Measurements from ENCODE around the gene ELF3. TPM values are rescaled to one million over a fixed set of nuclear protein-coding genes. Genes with fewer than 3 reads are reported as not detected.
"Not testable (repeated sequence)": the region's sequence is repeated elsewhere in the genome, so short reads cannot be mapped to it uniquely, and the experiment has no call there.

Gene ELF3
- total RNA-seq, 4 donors from 2014 or later, result 1.0 to 67.7 (median 2.0) TPM

GRCh38 chr1:202016811-202017748 lies 6.7 kb downstream of the ELF3 start:
- intact Hi-C loops (cut with DNase I; ENCODE audit: low total_unique reads), result loop anchor here (5.0 kb wide), 1 partner anchor 105 kb away; the partner anchor contains the start of gene GPR37L1
- no peaks in the 10 kb centered on the region for H3K36me3 ChIP-seq
- H3K4me3 ChIP-seq, result no peak overlapping the region
- H3K9me3 ChIP-seq, result no peaks in the 10 kb centered on the region
- no peaks in the 10 kb centered on the region for H3K27me3 ChIP-seq
- TF ChIP-seq POLR2A (IDR thresholded peaks at IDR 0.05) (no peak), CTCF (IDR thresholded peaks at IDR 0.05) (no peak)
- H3K27ac ChIP-seq, result no peak overlapping the region
- no peak for DNase-seq
- no peaks in the 10 kb centered on the region for H3K4me1 ChIP-seq

- Histone ChIP-seq H3K9me3 (no peaks in the 10 kb centered on the region), H3K4me1 (no peaks in the 10 kb centered on the region), H3K27me3 (no peaks in the 10 kb centered on the region), H3K27ac (no peak overlapping the region), H3K36me3 (no peaks in the 10 kb centered on the region), H3K4me3 (no peak overlapping the region)
- TF ChIP-seq CTCF (IDR thresholded peaks at IDR 0.05), result no peak
- TF ChIP-seq POLR2A (IDR thresholded peaks at IDR 0.05), result no peak
- intact Hi-C loops (cut with DNase I; ENCODE audit: low total_unique reads), result loop anchor here (5.0 kb wide), 1 partner anchor 104 kb away; the partner anchor contains the start of gene GPR37L1
- DNase-seq, result no peak
Observed at GRCh38 chr1:202017749-202018467, 7.5 kb downstream of the ELF3 start.

- no peak for DNase-seq
- intact Hi-C loops (cut with DNase I; ENCODE audit: low total_unique reads), result loop anchor here (5.0 kb wide), 1 partner anchor 104 kb away; the partner anchor contains the start of gene GPR37L1
- Histone ChIP-seq H3K27ac (no peak overlapping the region), H3K4me3 (no peak overlapping the region), H3K36me3 (no peaks in the 10 kb centered on the region), H3K9me3 (no peaks in the 10 kb centered on the region), H3K4me1 (no peaks in the 10 kb centered on the region), H3K27me3 (no peaks in the 10 kb centered on the region)
- no peak for TF ChIP-seq POLR2A (IDR thresholded peaks at IDR 0.05)
- TF ChIP-seq CTCF (IDR thresholded peaks at IDR 0.05), result no peak
Observed at GRCh38 chr1:202018468-202019234, 8.3 kb downstream of the ELF3 start.

DNA sequence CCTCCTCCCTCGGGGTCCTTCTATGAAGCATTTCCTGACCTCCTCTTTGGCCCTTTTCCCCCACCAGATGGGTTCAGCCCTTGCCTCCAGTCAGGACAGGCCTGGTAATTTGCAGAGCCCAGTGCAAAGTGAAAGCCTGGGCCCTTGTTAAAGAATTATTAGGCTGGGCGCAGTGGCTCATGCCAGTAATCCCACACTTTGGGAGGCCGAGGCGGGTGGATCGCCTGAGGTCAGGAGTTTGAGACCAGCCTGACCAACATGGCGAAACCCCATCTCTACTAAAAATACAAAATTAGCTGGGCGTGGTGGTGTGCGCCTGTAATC lies 8.8 kb downstream of the ELF3 start:
- not testable (repeated sequence) for H3K4me1 ChIP-seq, H3K27me3 ChIP-seq, H3K27ac ChIP-seq, H3K9me3 ChIP-seq, DNase-seq, H3K36me3 ChIP-seq, H3K4me3 ChIP-seq
- intact Hi-C loops (cut with DNase I; ENCODE audit: low total_unique reads), result loop anchor here (5.0 kb wide), 1 partner anchor 103 kb away; the partner anchor contains the start of gene GPR37L1

GRCh38 chr1:202023001-202023433 lies 12.6 kb downstream of the ELF3 start:
- intact Hi-C loops (cut with DNase I; ENCODE audit: low total_unique reads), result no loop called here
- Histone ChIP-seq H3K4me1 (no peaks in the 10 kb centered on the region), H3K9me3 (no peaks in the 10 kb centered on the region), H3K27ac (no peak overlapping the region), H3K4me3 (no peak overlapping the region), H3K36me3 (no peaks in the 10 kb centered on the region), H3K27me3 (no peaks in the 10 kb centered on the region)
- no peak for DNase-seq
- TF ChIP-seq POLR2A (IDR thresholded peaks at IDR 0.05), result no peak
- no peak for TF ChIP-seq CTCF (IDR thresholded peaks at IDR 0.05)

Data from uterus (tissue), 4 donors.